ENCODE data around the gene SPINK4.

DNA sequence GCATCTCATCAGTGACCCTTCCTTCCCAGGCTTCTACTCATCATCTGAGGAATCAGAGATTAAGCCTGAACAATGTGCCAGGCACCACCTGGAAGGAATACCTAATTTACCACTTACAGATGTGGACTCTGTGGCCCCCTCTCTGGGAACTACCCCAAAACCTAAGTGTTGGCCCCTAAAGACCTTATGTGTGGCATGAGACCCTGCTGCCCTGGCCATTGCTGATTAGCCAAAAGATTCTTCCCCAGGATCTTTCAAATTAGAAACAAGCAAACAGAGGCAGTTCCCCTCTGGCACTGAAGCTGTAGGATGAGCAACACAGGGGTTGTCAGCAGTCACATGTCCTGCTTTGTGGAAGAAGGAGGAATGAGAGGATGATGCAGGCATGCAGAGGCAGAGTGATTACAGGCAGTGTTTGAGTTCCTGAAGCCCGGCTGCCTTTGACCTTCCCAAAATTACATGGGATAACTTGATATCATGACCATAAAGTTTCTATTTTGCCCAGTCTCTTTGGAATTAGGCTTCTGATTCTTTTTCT is 10.6 kb downstream of the SPINK4 start:
- TF ChIP-seq, protein P1, sequence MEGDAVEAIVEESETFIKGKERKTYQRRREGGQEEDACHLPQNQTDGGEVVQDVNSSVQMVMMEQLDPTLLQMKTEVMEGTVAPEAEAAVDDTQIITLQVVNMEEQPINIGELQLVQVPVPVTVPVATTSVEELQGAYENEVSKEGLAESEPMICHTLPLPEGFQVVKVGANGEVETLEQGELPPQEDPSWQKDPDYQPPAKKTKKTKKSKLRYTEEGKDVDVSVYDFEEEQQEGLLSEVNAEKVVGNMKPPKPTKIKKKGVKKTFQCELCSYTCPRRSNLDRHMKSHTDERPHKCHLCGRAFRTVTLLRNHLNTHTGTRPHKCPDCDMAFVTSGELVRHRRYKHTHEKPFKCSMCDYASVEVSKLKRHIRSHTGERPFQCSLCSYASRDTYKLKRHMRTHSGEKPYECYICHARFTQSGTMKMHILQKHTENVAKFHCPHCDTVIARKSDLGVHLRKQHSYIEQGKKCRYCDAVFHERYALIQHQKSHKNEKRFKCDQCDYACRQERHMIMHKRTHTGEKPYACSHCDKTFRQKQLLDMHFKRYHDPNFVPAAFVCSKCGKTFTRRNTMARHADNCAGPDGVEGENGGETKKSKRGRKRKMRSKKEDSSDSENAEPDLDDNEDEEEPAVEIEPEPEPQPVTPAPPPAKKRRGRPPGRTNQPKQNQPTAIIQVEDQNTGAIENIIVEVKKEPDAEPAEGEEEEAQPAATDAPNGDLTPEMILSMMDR (IDR thresholded peaks at IDR 0.05; ENCODE audit: low read length), result no peak
- no peak for TF ChIP-seq EZH2 (IDR thresholded peaks at IDR 0.05; ENCODE audit: borderline replicate concordance, low read length)

All from OCI-LY1 (cell line).